ENCODE measurements around the gene FOLR1.

GRCh38 chr11:72240461-72241290 is 48.7 kb downstream of the FOLR1 start:
- no peak for TF ChIP-seq POLR2AphosphoS5 (IDR thresholded peaks at IDR 0.05; ENCODE audit: borderline replicate concordance, low read depth, low read length)
- no peak for TF ChIP-seq EZH2 (IDR thresholded peaks at IDR 0.05)
- no peak for TF ChIP-seq FOXP2 (optimal IDR thresholded peaks at IDR 0.05; ENCODE audit: control extremely low read depth, extremely low read length, insufficient read depth)
